ACC112 (cell line): Measurements from ENCODE around the gene MARCHF2.

Source experiments
- H2AFZ ChIP-seq: fragments of 200-600 bp; sonication (generic); one replicate; pipeline ENCODE4 v1.6.0; 2017; ENCODE audit warnings: antibody characterized with exemption, low read length; ENCODE audit not compliant: unreplicated experiment
- H3K27ac ChIP-seq: fragments of 200-600 bp; sonication (generic); 2 replicates; pipeline ENCODE4 v1.5.1; 2014; ENCODE audit warnings: low read depth, mild to moderate bottlenecking, antibody characterized with exemption, low read length, moderate library complexity
- H3K27me3 ChIP-seq: fragments of 200-600 bp; sonication (generic); 2 replicates; pipeline ENCODE4 v1.6.1; 2014; ENCODE audit warnings: mild to moderate bottlenecking, antibody characterized with exemption, low read length, moderate library complexity, mixed read lengths; ENCODE audit not compliant: insufficient read depth
- H3K36me3 ChIP-seq: fragments of 200-600 bp; sonication (generic); 2 replicates; pipeline ENCODE4 v1.6.1; 2016; ENCODE audit warnings: mild to moderate bottlenecking, antibody characterized with exemption, low read length, moderate library complexity, mixed read lengths; ENCODE audit not compliant: insufficient read depth
- H3K4me1 ChIP-seq: fragments of 200-600 bp; sonication (generic); one replicate; pipeline ENCODE4 v1.6.1; 2016; ENCODE audit warnings: low read length, mixed read lengths; ENCODE audit not compliant: insufficient read depth, unreplicated experiment, control insufficient read depth
- H3K4me3 ChIP-seq: fragments of 200-600 bp; sonication (generic); 2 replicates; pipeline ENCODE4 v1.5.1; 2014; ENCODE audit warnings: mild to moderate bottlenecking, low read depth, low read length
- H3K79me2 ChIP-seq: fragments of 200-600 bp; sonication (generic); one replicate; pipeline ENCODE4 v1.6.0; 2016; ENCODE audit warnings: low read length; ENCODE audit not compliant: control insufficient read depth, unreplicated experiment, insufficient read depth

Gene MARCHF2

GRCh38 chr19:8444677-8445487 lies 31.8 kb downstream of the MARCHF2 start, which contains the start of gene HNRNPM:
Gene HNRNPM, plus strand, starts transcription at chr19:8444975. Its CDS starts 24 bp downstream, at chr19:8444999.
- H3K27me3 ChIP-seq = no peaks in the 10 kb centered on the region
- peaks cover 45% of the 10 kb centered on the region for H3K79me2 ChIP-seq
- H2AFZ ChIP-seq = peak within 1 kb of the TSS; percentile 84
- H3K4me1 ChIP-seq = peaks cover 12% of the 10 kb centered on the region
- peak within 1 kb of the TSS; percentile 98 for H3K4me3 ChIP-seq
- H3K27ac ChIP-seq = peak within 1 kb of the TSS; percentile 82
- H3K36me3 ChIP-seq = peaks cover 9% of the 10 kb centered on the region; the same call in 1 of the 2 replicates

GRCh38 chr19:8445488-8446001 lies 32.4 kb downstream of the MARCHF2 start:
- peak overlapping the region; percentile 82 for H3K27ac ChIP-seq
- peaks cover 12% of the 10 kb centered on the region for H3K4me1 ChIP-seq
- no peaks in the 10 kb centered on the region for H3K27me3 ChIP-seq
- H3K79me2 ChIP-seq = peaks cover 51% of the 10 kb centered on the region
- H3K36me3 ChIP-seq = peaks cover 9% of the 10 kb centered on the region; the same call in 1 of the 2 replicates
- peak overlapping the region; percentile 98 for H3K4me3 ChIP-seq
- H2AFZ ChIP-seq = peak overlapping the region; percentile 71

DNA sequence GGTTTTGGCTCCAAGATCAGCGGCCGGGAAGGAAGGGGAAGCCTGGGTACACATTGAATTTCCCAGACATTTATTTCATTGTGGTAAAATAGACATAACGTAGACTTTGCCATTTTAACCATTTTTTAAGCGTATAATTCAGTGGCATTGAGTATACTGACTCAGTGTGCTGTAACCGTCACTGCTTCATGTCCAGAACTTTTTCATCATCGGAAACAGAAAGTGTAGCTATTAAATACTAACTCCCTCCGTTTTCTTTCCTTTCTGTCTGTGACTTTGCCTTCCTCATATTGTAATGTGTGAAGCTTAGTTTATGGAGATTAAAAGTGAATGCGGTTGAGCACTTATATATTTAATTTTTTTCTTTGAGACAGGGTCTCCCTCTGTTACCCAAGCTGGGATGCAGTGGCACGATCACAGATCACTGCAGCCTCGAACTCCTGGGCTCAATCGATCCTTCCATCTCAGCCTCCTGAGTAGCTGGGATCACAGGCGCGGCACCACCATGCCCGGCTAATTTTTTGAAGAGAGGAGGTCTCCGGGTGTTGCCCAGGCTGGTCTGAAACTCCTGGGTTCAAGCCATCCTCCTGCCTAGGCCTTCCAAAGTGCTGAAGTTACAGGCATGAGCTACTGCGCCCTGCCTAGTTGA lies 33.1 kb downstream of the MARCHF2 start:
- Histone ChIP-seq H3K79me2 (peaks cover 55% of the 10 kb centered on the region), H3K4me1 (peaks cover 14% of the 10 kb centered on the region), H3K27ac (peak overlapping the region; percentile 82), H2AFZ (no peak overlapping the region), H3K27me3 (no peaks in the 10 kb centered on the region), H3K4me3 (peak overlapping the region; percentile 98), H3K36me3 (peaks cover 9% of the 10 kb centered on the region; the same call in 1 of the 2 replicates)

GRCh38 chr19:8449830-8450229 lies 36.7 kb downstream of the MARCHF2 start:
- H3K79me2 ChIP-seq = peaks cover 92% of the 10 kb centered on the region
- no peak overlapping the region for H3K4me3 ChIP-seq
- no peak overlapping the region for H2AFZ ChIP-seq
- H3K27me3 ChIP-seq = no peaks in the 10 kb centered on the region
- no peak overlapping the region for H3K27ac ChIP-seq
- peaks cover 12% of the 10 kb centered on the region; the same call in 1 of the 2 replicates for H3K36me3 ChIP-seq
- peaks cover 28% of the 10 kb centered on the region for H3K4me1 ChIP-seq

DNA sequence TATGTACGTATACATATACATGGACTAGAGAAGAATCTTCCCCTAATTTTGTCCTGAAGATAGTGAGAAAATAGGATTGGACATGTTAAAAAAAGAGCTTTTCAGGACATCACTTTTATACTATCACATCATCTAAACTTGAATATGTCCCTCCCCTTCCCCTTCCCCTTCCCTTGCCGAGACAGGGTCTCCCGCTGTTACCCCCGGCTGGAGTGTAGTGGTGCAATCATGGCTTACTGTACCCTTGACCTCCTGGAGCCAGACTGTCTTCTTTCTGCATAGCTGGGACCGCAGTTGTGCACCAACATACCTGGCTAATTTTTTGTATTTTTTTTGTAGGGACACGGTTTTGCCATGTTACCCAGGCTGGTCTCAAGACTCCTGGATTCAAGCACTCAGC lies 38.3 kb downstream of the MARCHF2 start:
- Histone ChIP-seq H2AFZ (no peak overlapping the region), H3K27ac (no peak overlapping the region), H3K4me1 (peaks cover 26% of the 10 kb centered on the region), H3K36me3 (peaks cover 12% of the 10 kb centered on the region; the same call in 1 of the 2 replicates), H3K79me2 (peaks cover 92% of the 10 kb centered on the region), H3K4me3 (peak overlapping the region; percentile 26; the same call in 1 of the 2 replicates), H3K27me3 (no peaks in the 10 kb centered on the region)

DNA sequence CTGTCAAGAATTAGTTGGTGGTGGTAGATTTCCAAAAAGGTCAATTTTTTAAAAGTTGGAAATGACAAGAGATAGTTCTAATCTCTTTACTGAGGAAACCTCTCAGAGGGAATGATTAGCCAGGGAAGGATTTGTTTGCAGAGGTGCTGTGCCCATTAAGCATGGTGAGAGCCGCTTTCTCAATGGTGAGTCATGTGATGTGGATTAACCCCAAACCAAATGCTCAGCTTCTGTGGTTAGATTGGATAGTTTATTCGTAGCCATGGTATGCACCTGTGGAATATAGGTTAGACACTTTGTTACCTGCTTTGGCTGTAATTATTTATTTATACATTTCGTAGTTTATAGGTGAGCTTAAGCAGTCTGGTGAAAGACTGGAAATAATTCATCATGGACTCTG lies 38.8 kb downstream of the MARCHF2 start:
- H3K79me2 ChIP-seq = peaks cover 92% of the 10 kb centered on the region
- peaks cover 10% of the 10 kb centered on the region; the same call in 1 of the 2 replicates for H3K36me3 ChIP-seq
- H3K4me3 ChIP-seq = peak overlapping the region; percentile 26; the same call in 1 of the 2 replicates
- no peak overlapping the region for H2AFZ ChIP-seq
- no peaks in the 10 kb centered on the region for H3K27me3 ChIP-seq
- H3K27ac ChIP-seq = no peak overlapping the region
- peaks cover 21% of the 10 kb centered on the region for H3K4me1 ChIP-seq

DNA sequence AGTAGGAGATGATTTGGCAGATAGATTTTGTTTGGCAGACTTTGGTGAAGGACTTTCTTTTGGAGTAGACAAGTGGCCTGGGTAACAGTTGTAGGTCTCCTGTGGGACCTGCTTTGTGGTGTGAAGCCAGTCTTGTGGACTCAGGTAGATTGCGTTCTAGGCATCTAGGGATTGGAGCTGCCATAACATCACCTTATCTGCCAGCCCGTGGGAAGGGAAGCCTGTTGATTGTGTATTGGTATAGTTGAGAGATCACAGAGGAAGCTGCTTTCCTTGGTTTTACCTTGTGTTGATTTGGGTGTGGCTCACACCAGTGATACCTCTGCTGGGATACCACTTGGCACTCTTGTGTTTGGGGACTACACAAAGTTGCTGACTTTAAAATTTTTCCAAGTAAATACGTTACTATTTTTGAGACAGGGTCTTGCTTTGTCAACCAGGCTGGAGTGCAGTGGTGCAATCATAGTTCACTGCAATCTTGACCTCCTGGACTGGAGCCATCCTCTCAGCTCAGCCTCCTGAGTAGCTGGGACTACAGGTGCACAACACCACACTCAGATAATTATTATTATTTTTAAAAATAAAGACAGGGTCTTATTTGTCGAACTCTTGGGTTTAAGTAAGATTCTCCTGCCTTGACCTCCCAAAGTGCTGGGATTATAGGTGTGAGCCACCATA lies 39.5 kb downstream of the MARCHF2 start:
- Histone ChIP-seq H3K27ac (no peak overlapping the region), H3K4me1 (peaks cover 16% of the 10 kb centered on the region), H2AFZ (no peak overlapping the region), H3K27me3 (no peaks in the 10 kb centered on the region), H3K4me3 (no peak overlapping the region), H3K79me2 (peaks cover 92% of the 10 kb centered on the region), H3K36me3 (peaks cover 7% of the 10 kb centered on the region; the same call in 1 of the 2 replicates)

DNA sequence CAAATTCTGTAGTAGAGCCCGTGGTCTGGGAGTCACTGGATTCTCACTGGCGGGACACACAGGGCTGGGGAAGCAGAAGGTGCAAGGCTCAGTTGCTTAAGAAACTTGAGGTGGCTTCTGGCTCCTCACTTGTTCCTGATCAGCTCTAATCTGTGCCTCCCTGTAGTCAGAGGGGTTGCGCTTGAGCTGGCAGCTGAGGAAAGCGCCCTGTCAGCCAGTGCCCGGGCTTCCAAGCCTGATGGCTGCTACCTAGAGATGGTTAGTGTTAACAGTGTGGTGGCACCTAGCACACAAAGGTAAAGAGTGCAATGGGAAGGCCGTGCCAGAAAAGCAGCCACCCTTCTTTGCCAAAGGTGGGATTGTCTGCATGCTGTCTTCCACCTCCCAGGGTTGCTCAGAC lies 40.5 kb downstream of the MARCHF2 start:
- Histone ChIP-seq H2AFZ (no peak overlapping the region), H3K4me1 (peaks cover 17% of the 10 kb centered on the region), H3K36me3 (peaks cover 7% of the 10 kb centered on the region; the same call in 1 of the 2 replicates)

GRCh38 chr19:8454218-8454617 lies 41.1 kb downstream of the MARCHF2 start:
- Histone ChIP-seq H3K4me3 (no peak overlapping the region), H3K4me1 (peaks cover 23% of the 10 kb centered on the region), H3K27ac (no peak overlapping the region), H3K27me3 (no peaks in the 10 kb centered on the region), H3K36me3 (peaks cover 7% of the 10 kb centered on the region; the same call in 1 of the 2 replicates), H3K79me2 (peaks cover 96% of the 10 kb centered on the region), H2AFZ (no peak overlapping the region)

More for the DNA sequence above, 40.5 kb downstream of the MARCHF2 start:
- H3K27ac ChIP-seq = no peak overlapping the region
- peaks cover 96% of the 10 kb centered on the region for H3K79me2 ChIP-seq
- H3K27me3 ChIP-seq = no peaks in the 10 kb centered on the region
- no peak overlapping the region for H3K4me3 ChIP-seq

- H3K4me1 ChIP-seq = peaks cover 31% of the 10 kb centered on the region
- H3K79me2 ChIP-seq = peaks cover 95% of the 10 kb centered on the region
- peaks cover 7% of the 10 kb centered on the region; the same call in 1 of the 2 replicates for H3K36me3 ChIP-seq
- H3K4me3 ChIP-seq = no peak overlapping the region
- H2AFZ ChIP-seq = no peak overlapping the region
- no peaks in the 10 kb centered on the region for H3K27me3 ChIP-seq
- H3K27ac ChIP-seq = no peak overlapping the region
These were observed 41.9 kb downstream of the MARCHF2 start for GRCh38 chr19:8455018-8455417.
